Sigmoid colon (tissue), 7 donors: ENCODE data around the gene CFAP97D1. TPM values are rescaled to one million over a fixed set of nuclear protein-coding genes. Genes with fewer than 3 reads are reported as not detected.

Source experiments
- DNase-seq: peaks from one replicate; pipeline ENCODE4 v3.0.0-alpha.2; 2019
- H3K27ac ChIP-seq, 4 donors: fragments of 200-600 bp; sonication (generic); one replicate each; pipeline ENCODE4 v1.5.1; 2016 to 2019; ENCODE audit warnings: mild to moderate bottlenecking in 1 of 4
- H3K27me3 ChIP-seq, 3 donors: fragments of 200-600 bp; sonication (generic); one replicate each; pipeline ENCODE4 v1.5.1; 2019; ENCODE audit warnings: mild to moderate bottlenecking in 1 of 3
- H3K36me3 ChIP-seq, 4 donors: fragments of 200-600 bp; sonication (generic); one replicate each; pipeline ENCODE4 v1.5.1; 2016 to 2019
- H3K4me1 ChIP-seq, 4 donors: fragments of 200-600 bp; sonication (generic); one replicate each; pipeline ENCODE4 v1.5.1; 2017 to 2019
- H3K4me3 ChIP-seq, 4 donors: fragments of 200-600 bp; sonication (generic); one replicate each; pipeline ENCODE4 v1.5.1; 2017 to 2019; ENCODE audit warnings: mild to moderate bottlenecking in 2 of 4, moderate library complexity in 1 of 4
- H3K9me3 ChIP-seq, 4 donors: fragments of 200-600 bp in 3 of 4; sonication (generic) in 3 of 4; one replicate each; pipeline versions ENCODE4 v1.5.1 to v1.6.1; 2013 to 2019
- EP300 ChIP-seq, 4 donors: sonication (generic); formaldehyde crosslinking; IDR thresholded peaks; one replicate each; pipeline ENCODE4 v1.6.1; 2017; ENCODE audit warnings: antibody characterized with exemption in 4 of 4
- POLR2A ChIP-seq, 2 donors: fragments of 450-650 bp; IDR thresholded peaks; one replicate each; pipeline ENCODE4 v1.6.1; 2016; ENCODE audit warnings: antibody characterized with exemption in 2 of 2, mild to moderate bottlenecking in 2 of 2, moderate library complexity in 2 of 2
- POLR2AphosphoS5 ChIP-seq, 4 donors: sonication (generic); formaldehyde crosslinking; IDR thresholded peaks; one replicate each; pipeline ENCODE4 v1.6.1; 2017; ENCODE audit warnings: antibody characterized with exemption in 4 of 4
- WGBS, 2 donors: extraction: QIAGEN DNeasy Blood & Tissue Kit; methylation state at CpG; one replicate each; pipeline ENCODE4 v1.1.7; 2013; 5-methylcytosine and 5-hydroxymethylcytosine counted together
- intact Hi-C: fragments of 100-400 bp; cut with DNase I; formaldehyde crosslinking; loops from one replicate; pipeline ENCODE4 v1.15.1; 2023
- polyA plus RNA-seq, 3 donors: library from polyadenylated mRNA; stranded (reverse); fragments of 200-250 nt; gene quantifications; one replicate each; pipeline ENCODE4 v1.2.3, GENCODE V29; 2013
- total RNA-seq, 4 donors: library from RNA; depleted of rRNA; stranded (reverse); fragments of >200 nt; gene quantifications; one replicate each; pipeline ENCODE4 v1.1.0, GENCODE V29; 2016
- TF ChIP-seq, protein P1 (sequence below), 4 experiments: fragments of 450-650 bp in 3 of 4; fragments of 200-600 bp in 1 of 4; IDR thresholded peaks; one replicate each; pipeline ENCODE4 v1.5.1; 2016 to 2019; ENCODE audit warnings: antibody characterized with exemption in 4 of 4, mild to moderate bottlenecking in 3 of 4, moderate library complexity in 2 of 4
- donor health status: healthy with polysubstance abuse.
- donor health status: Bipolar disorder and iron deficiency.
- donor health status: healthy.

The CFAP97D1 gene
- total and polyA plus RNA-seq, 7 donors, result not detected

DNA sequence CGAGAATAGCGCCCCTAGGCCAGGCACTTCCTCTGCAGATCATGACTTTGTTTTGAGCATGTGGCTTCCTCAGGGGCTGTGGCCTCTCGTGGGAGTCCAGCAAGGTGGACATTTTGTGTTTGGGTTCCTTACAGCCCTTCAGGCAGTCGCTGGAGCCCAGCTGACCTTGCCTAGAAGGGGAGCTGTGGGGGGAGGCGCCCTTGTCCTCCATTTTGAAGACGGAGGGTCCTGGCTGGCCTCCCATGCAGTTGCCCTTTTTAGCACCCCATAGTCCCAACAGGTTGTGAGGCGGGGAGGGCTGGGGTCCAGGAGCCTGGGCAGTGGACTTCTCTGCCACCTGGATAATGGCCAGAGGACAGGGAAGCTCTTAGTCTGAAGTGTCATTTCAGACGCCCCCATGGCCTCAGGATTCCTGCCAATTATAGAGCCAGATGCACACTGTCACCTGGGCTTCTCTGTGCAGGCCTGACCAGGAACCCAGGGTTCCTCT is 23.0 kb upstream of the CFAP97D1 start:
- intact Hi-C loops, result no loop called here
- TF ChIP-seq POLR2A (IDR thresholded peaks at IDR 0.05) (no peak), POLR2AphosphoS5 (IDR thresholded peaks at IDR 0.05) (no peak), EP300 (IDR thresholded peaks at IDR 0.05) (no peak)
- TF ChIP-seq, protein P1, sequence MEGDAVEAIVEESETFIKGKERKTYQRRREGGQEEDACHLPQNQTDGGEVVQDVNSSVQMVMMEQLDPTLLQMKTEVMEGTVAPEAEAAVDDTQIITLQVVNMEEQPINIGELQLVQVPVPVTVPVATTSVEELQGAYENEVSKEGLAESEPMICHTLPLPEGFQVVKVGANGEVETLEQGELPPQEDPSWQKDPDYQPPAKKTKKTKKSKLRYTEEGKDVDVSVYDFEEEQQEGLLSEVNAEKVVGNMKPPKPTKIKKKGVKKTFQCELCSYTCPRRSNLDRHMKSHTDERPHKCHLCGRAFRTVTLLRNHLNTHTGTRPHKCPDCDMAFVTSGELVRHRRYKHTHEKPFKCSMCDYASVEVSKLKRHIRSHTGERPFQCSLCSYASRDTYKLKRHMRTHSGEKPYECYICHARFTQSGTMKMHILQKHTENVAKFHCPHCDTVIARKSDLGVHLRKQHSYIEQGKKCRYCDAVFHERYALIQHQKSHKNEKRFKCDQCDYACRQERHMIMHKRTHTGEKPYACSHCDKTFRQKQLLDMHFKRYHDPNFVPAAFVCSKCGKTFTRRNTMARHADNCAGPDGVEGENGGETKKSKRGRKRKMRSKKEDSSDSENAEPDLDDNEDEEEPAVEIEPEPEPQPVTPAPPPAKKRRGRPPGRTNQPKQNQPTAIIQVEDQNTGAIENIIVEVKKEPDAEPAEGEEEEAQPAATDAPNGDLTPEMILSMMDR (IDR thresholded peaks at IDR 0.05), result no peak
- Histone ChIP-seq H3K9me3 (no peaks in the 10 kb centered on the region), H3K27ac (no peak overlapping the region), H3K27me3 (peaks cover 10 to 37% (median 29%) of the 10 kb centered on the region in 3 donors), H3K4me1 (peaks cover 0 to 14% (median 12%) of the 10 kb centered on the region in 4 donors), H3K36me3 (no peaks in the 10 kb centered on the region), H3K4me3 (no peak overlapping the region)
- 76 to 83% methylated on average over 8 of the region's 8 CpGs for WGBS, 2 donors
- DNase-seq, result peak; percentile 56

DNA sequence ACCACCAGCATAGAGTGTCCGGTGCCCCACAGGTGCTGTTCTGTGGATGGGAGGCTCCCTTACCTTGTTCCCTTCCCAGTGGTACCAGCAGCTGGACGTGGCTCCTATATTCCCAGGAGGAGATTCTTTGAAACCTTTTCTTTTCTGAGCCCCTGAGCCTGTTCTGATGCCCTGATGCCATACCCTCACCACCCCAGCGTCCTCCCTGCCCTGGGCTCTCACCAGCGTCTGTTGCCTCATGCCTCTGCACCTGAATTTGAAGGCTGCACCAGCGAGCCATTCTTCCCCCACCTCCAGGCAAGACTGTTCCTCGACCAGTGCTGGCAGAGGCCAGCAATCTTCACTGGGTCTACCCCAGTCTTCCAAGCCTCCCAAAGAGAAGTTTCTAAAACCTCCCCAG is 22.1 kb upstream of the CFAP97D1 start:
- H3K4me1 ChIP-seq, result peaks cover 0 to 14% (median 12%) of the 10 kb centered on the region in 4 donors
- intact Hi-C loops, result no loop called here
- H3K27me3 ChIP-seq, result peaks cover 10 to 37% (median 29%) of the 10 kb centered on the region in 3 donors
- 63 to 84% methylated on average over 6 of the region's 6 CpGs for WGBS, 2 donors
- no peaks in the 10 kb centered on the region for H3K9me3 ChIP-seq
- H3K4me3 ChIP-seq, result no peak overlapping the region
- H3K27ac ChIP-seq, result no peak overlapping the region
- no peaks in the 10 kb centered on the region for H3K36me3 ChIP-seq
- TF ChIP-seq, protein P1 (IDR thresholded peaks at IDR 0.05), result no peak
- TF ChIP-seq POLR2AphosphoS5 (IDR thresholded peaks at IDR 0.05) (no peak), POLR2A (IDR thresholded peaks at IDR 0.05) (no peak), EP300 (IDR thresholded peaks at IDR 0.05) (no peak)
- no peak for DNase-seq

DNA sequence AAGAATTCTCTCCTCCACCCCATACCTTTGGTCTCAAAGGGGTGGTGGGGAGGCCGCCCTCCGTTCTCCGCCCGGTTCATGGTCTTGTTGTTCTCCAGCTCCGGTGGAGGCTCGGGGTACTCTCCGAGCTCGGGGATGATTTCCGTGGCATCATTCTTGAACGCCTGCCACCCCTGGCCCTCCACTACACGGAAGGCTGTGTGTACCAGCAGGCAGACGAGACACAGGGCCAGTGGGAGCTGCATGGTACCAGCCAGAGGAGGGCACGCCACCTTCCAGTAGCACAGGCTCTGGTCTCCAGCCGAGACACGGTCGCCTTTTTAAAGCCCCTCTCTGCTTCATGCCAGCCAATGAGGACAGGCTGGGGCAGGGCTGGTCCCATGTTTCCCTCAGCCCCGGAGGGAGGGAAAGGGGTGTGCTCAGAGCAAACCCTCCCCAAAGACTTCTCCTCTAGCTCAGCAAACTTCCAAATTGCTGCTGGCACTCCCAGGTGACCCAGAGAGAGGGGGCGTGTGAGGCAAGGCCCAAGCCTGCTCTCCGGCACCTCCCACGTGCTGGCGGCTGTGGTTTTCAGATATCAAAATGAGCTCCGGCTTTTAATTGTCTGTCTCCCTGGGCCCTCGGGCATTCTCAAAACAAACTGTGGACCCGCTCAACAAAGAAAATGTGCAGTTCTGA is 21.6 kb upstream of the CFAP97D1 start, which contains the start of gene SOST:
TSS of gene SOST (minus strand) at position 295 of the 678 bp plus-strand sequence. CDS start at position 245, 50 bp downstream.
- H3K9me3 ChIP-seq, result no peaks in the 10 kb centered on the region
- 85 to 88% methylated on average over 24 of the region's 24 CpGs for WGBS, 2 donors
- DNase-seq, result peak; percentile 47
- H3K4me3 ChIP-seq, result no peak within 1 kb of the TSS
- peaks cover 0 to 14% (median 12%) of the 10 kb centered on the region in 4 donors for H3K4me1 ChIP-seq
- TF ChIP-seq POLR2A (IDR thresholded peaks at IDR 0.05) (no peak), EP300 (IDR thresholded peaks at IDR 0.05) (no peak), POLR2AphosphoS5 (IDR thresholded peaks at IDR 0.05) (no peak)
- TF ChIP-seq, protein P1 (IDR thresholded peaks at IDR 0.05), result no peak
- intact Hi-C loops, result no loop called here
- peaks cover 10 to 37% (median 29%) of the 10 kb centered on the region in 3 donors for H3K27me3 ChIP-seq
- no peak within 1 kb of the TSS for H3K27ac ChIP-seq
- H3K36me3 ChIP-seq, result no peaks in the 10 kb centered on the region

DNA sequence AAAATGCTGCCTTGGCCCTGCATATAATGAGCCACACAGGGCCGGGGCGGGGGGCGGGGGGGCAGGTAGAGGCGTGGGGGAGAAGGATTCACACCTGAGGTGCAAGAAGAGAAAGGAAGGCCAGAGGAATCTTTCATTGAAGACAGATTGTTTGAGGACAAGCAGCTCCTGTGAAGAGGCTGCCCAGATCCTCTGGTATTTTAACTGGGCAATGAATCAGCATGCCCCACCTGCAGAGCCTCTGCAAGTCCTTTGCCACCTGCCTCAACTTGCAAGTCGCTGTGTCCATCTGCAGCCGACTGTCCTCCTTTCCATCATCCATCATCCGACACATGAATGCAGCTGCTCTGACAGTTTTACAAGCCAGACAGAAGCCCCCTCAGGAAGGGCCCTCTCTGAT is 20.4 kb upstream of the CFAP97D1 start:
- H3K9me3 ChIP-seq, result no peaks in the 10 kb centered on the region
- DNase-seq, result peak; percentile 25
- no peaks in the 10 kb centered on the region for H3K36me3 ChIP-seq
- H3K27me3 ChIP-seq, result peaks cover 9 to 31% (median 24%) of the 10 kb centered on the region in 3 donors
- intact Hi-C loops, result loop anchor here (1.0 to 5.0 kb wide), 3 partner anchors 66 to 183 kb away; partner anchors contain the start of gene CD300LG
- peaks cover 0 to 14% (median 14%) of the 10 kb centered on the region in 4 donors for H3K4me1 ChIP-seq
- no peak overlapping the region for H3K27ac ChIP-seq
- H3K4me3 ChIP-seq, result no peak overlapping the region
- TF ChIP-seq, protein P1 (IDR thresholded peaks at IDR 0.05), result no peak
- TF ChIP-seq POLR2A (IDR thresholded peaks at IDR 0.05), result no peak
- no peak for TF ChIP-seq POLR2AphosphoS5 (IDR thresholded peaks at IDR 0.05)
- TF ChIP-seq EP300 (IDR thresholded peaks at IDR 0.05), result no peak
- WGBS, 2 donors, result 64 to 73% methylated on average over 7 of the region's 7 CpGs
